ENCODE data around the gene C12orf75. TPM values are rescaled to one million over a fixed set of nuclear protein-coding genes. Genes with fewer than 3 reads are reported as not detected.
"Not testable (repeated sequence)": the region's sequence is repeated elsewhere in the genome, so short reads cannot be mapped to it uniquely, and the experiment has no call there.

Gene C12orf75
- total RNA-seq, result 100 to 1,000 TPM; 115 to 119 TPM
- long read RNA-seq, transcript C12orf75-208 (5 exons, 1,329 nt), result minor isoform, 23 of 262 reads
- long read RNA-seq, transcript C12orf75-201 (6 exons, 1,366 nt), result major isoform, 222 of 262 reads
- long read RNA-seq, transcript C12orf75-206 (6 exons, 291 nt), result minor isoform, 5 of 262 reads
- long read RNA-seq, partial matches to known transcripts, result 1 of 262 reads
- long read RNA-seq, other reads (novel, unspliced or antisense), result 10 of 262 reads

DNA sequence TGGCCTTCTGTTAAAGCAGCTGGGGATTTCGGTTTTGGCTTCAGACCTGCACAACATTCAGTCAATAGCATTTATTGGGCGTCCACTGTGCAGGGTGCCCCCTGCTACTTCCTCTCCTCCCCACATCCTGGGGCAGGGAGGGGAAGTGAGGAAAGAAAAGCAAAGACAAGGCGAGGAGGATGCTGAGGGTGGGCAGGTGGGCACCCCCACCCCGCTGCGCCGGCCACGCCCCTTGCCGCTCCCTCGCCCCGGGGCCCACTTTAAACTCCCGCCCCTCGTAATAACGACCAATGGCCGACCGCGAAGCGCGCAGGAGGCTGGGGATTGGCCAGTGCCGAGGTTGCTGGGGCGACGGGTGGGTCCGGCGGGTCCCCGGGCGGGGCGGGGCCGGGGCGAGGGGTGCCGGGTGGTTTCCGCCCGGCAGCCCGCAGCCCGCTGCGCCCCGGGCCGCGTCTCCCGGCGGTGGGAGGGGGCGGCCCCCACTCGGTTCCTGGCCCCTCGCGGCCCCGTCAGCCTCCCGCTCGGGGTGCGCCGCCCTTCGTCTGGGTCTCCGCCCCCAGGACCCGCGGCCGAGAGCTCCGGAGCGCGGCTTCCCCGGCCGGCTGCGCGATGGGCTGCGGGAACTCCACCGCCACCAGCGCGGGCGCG is at the start of gene C12orf75:
C12orf75 (plus strand) TSS at position 409 of the 648 bp plus-strand sequence; CDS start at position 610, 201 bp downstream.
- peak; percentile 86 for ATAC-seq
- intact Hi-C loops (cut with DNase I, micrococcal nuclease), result no loop called here

DNA sequence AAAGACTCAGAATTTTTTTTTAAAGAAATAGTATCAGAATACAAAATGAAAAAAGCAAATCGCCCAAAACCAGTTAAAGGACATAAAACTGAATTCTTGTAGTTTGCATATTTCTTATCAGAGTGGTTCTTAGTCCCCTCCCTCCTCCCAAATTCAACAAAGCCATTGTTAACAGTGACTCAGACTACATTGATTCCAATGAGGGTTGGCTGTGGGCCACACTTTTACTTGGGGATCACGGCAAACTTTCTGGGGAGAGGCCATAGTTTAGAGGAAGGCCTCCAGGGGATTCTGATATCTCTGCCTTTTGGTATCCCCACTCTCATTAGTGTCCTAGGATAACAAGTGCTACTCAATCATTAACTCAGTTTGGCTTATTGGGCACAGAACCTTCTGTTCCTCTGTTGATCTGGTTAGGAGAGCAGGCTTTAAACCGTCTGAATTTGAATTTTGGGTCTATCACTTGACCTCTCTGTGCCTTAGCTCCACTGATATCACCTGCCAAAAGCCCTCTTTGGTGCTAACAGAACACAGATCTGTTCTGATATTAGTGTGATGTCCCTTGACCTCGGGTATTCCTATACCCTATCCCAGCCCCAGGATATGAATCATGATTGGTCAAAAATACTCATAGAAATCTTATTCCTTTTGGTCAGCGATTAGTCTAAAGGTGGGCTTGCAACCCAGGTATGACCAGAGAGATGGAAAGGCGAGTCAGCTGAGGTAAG is 49.4 kb upstream of the C12orf75 start:
- peak in 1 of 2 donors; percentile 12 for DNase-seq
- ATAC-seq, result no peak
- intact Hi-C loops (cut with DNase I, micrococcal nuclease), result no loop called here

More for the DNA sequence above, at the start of gene C12orf75:
- DNase-seq, result peak; percentile 86

GRCh38 chr12:105281694-105282049 is 48.8 kb upstream of the C12orf75 start:
- ATAC-seq, result peak; percentile 79
- DNase-seq, result no peak

GRCh38 chr12:105285378-105285777 is 45.1 kb upstream of the C12orf75 start:
- DNase-seq (no peak), ATAC-seq (no peak)
- intact Hi-C loops (cut with DNase I, micrococcal nuclease), result no loop called here

More at GRCh38 chr12:105281694-105282049, 48.8 kb upstream of the C12orf75 start:
- intact Hi-C loops (cut with DNase I, micrococcal nuclease), result no loop called here

DNA sequence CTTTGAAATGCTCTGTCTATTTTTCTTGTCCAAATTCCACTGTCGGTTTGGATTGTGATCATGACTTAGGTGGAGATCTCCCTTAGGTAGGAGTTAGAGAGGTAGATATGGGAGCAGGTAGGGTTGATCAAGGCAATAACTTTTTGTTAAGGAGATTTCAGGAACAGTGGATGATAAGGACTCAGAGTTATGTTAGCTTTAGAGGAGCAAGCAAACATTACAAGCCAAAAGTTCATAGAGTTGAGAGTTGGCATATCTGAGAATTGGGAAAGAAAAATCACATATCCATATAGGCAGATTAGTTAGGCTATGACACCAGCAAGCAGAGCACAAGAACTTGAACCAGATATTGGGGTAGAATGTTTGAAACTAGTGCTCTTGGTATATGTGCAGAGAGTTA is 43.1 kb upstream of the C12orf75 start:
- DNase-seq, result no peak
- intact Hi-C loops (cut with DNase I, micrococcal nuclease), result no loop called here

GRCh38 chr12:105288311-105288996 is 42.0 kb upstream of the C12orf75 start:
- ATAC-seq (no peak), DNase-seq (no peak)

More for the DNA sequence above, 43.1 kb upstream of the C12orf75 start:
- no peak for ATAC-seq

DNA sequence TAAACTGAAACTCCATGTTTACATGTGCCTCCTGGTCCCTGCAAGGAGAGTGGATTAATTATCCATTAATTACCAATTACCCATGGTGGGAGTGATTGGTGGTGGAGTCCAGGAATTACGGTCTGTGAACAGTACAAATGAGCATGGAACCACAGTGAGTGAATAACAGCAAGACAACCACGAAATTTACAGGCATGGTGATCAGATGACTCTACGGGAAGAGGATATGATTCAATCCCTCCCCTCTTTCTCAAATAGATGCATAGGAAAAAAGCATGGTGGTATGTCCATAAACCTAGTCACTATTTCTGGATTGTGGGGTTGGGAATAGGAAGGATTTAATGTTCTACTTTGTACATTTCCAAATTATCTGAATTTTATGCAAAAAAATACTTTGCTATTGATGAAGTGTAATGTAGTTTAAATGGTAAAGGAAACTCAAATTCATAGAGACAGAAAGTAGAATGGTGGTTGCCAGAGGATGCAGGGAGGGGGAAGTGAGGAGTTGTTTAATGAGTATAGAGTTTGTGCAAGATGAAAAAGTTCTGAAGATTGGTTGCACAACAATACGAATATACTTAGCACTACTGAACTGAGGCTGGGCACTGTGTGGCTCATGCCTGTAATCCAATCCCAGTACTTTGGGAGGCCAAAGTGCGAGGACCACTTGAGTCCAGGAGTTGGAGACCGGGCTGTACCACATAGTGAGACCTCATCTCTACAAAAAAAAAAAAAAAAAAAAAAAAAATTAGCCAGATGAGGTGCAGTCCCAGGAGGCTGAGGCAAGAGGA is 41.2 kb upstream of the C12orf75 start:
- intact Hi-C loops (cut with DNase I, micrococcal nuclease), result no loop called here
- ATAC-seq (no peak), DNase-seq (no peak)

More at GRCh38 chr12:105288311-105288996, 42.0 kb upstream of the C12orf75 start:
- intact Hi-C loops (cut with DNase I, micrococcal nuclease), result no loop called here

GRCh38 chr12:105291531-105291930 is 39.0 kb upstream of the C12orf75 start:
- intact Hi-C loops (cut with DNase I, micrococcal nuclease), result no loop called here
- DNase-seq (no peak), ATAC-seq (no peak)

- no peak for DNase-seq
- peak; percentile 71 for ATAC-seq
- intact Hi-C loops (cut with DNase I, micrococcal nuclease), result no loop called here
Observed at GRCh38 chr12:105292705-105293104, 37.8 kb upstream of the C12orf75 start.

GRCh38 chr12:105293187-105293586 is 37.3 kb upstream of the C12orf75 start:
- DNase-seq (no peak), ATAC-seq (no peak)
- intact Hi-C loops (cut with DNase I, micrococcal nuclease), result no loop called here

DNA sequence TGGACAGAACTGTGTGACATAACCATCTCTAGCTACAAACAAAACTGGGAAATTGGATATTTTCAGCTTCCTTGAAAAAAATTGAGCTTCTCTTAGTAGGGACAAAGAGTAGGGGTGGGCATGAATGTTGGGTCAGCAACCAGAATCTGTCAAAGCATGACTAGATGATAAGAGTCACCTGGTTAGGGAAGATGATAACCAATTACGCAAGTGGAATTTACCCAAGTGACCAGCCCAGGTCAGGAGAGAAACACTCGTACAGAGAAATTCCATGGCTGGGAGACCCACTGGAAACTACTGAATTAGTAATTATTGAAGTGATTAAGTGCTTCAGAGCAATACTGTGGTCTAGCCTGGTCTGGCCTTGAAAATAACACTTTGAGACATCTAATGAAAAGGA is 36.3 kb upstream of the C12orf75 start:
- intact Hi-C loops (cut with DNase I, micrococcal nuclease), result no loop called here
- no peak for DNase-seq
- ATAC-seq, result no peak

GRCh38 chr12:105294886-105295479 is 35.5 kb upstream of the C12orf75 start:
- ATAC-seq, result no peak
- intact Hi-C loops (cut with DNase I, micrococcal nuclease), result no loop called here
- DNase-seq, result no peak

GRCh38 chr12:105296116-105297089 is 34.1 kb upstream of the C12orf75 start:
- DNase-seq (no peak), ATAC-seq (no peak)
- intact Hi-C loops (cut with DNase I, micrococcal nuclease), result no loop called here

GRCh38 chr12:105300883-105301282 is 29.6 kb upstream of the C12orf75 start:
- ATAC-seq, result no peak
- no peak for DNase-seq
- intact Hi-C loops (cut with DNase I, micrococcal nuclease), result no loop called here

DNA sequence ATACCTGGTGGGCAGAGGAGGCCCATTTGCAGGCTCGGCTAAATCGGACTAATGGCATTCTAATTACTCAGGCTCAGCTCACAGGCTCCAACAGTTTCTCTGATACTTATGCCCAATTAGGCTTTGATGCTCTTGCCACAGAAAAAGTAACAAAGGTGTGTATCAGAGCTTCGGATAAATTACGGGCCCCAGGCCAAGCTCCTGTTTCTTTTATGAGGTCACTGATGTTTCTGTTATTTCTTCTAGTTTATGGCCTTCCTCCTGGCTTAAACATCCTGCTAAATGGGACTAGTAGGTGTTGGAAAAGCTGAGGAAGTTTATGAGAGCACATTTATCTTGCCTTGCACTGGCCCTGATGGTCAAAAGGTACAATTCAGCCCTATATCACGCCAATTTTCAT is 28.8 kb upstream of the C12orf75 start:
- DNase-seq (peak in 1 of 2 donors; percentile 43), ATAC-seq (peak; percentile 79)
- intact Hi-C loops (cut with DNase I, micrococcal nuclease), result no loop called here

- not testable (repeated sequence) for ATAC-seq, DNase-seq
Observed at GRCh38 chr12:105302986-105303385, 27.5 kb upstream of the C12orf75 start.

GRCh38 chr12:105304626-105305025 is 25.9 kb upstream of the C12orf75 start:
- DNase-seq; ATAC-seq; intact Hi-C loops (cut with DNase I, micrococcal nuclease): not testable (repeated sequence)

More at GRCh38 chr12:105302986-105303385, 27.5 kb upstream of the C12orf75 start:
- intact Hi-C loops (cut with DNase I, micrococcal nuclease), result not testable (repeated sequence)
